Erythroblast (primary cell): ENCODE measurements around the gene C2CD2.

ENCODE experiments used
- GATA1 ChIP-seq: IDR thresholded peaks from 2 replicates; pipeline ENCODE4 v1.6.1; 2011; ENCODE audit warnings: low read depth, mild to moderate bottlenecking, control low read depth, low read length, moderate library complexity
- POLR2A ChIP-seq: IDR thresholded peaks from 2 replicates; pipeline ENCODE4 v1.6.1; 2011; ENCODE audit warnings: mild to moderate bottlenecking, low read length

GRCh38 chr21:41976611-41977010, 22.8 kb upstream of the C2CD2 start:
- no peak for TF ChIP-seq POLR2A
- no peak for TF ChIP-seq GATA1
